K562 treated with DMSO at 1 percent for 12 hours (cell line): Measurements from ENCODE around the gene DHX34. TPM values are rescaled to one million over a fixed set of nuclear protein-coding genes. Genes with fewer than 3 reads are reported as not detected.

Source experiments
- total RNA-seq: library from RNA; unstranded; fragments of 300-600 nt; gene quantifications from 2 replicates; pipeline ENCODE4 v1.2.3, GENCODE V29; 2022; ENCODE audit not compliant: insufficient read depth

DHX34 gene
- total RNA-seq = 10.3 and 16.7 TPM in 2 replicates

GRCh38 chr19:47348819-47349795 is at the start of gene DHX34:
TSS of gene DHX34 (plus strand) at chr19:47349315. CDS start at chr19:47353031, 3,716 bp downstream.

GRCh38 chr19:47309608-47310007 is 39.5 kb upstream of the DHX34 start, which contains the start of gene C5AR1:
TSS of gene C5AR1 (plus strand) at chr19:47309861. CDS start at chr19:47309896, 35 bp downstream.

GRCh38 chr19:47331931-47332547 is 17.1 kb upstream of the DHX34 start, which contains the start of gene C5AR2:
TSS of gene C5AR2 (plus strand) at chr19:47332175. CDS start at chr19:47340800, 8,625 bp downstream.

GRCh38 chr19:47419030-47419783 is 70.1 kb downstream of the DHX34 start, which contains the start of gene MEIS3:
TSS of gene MEIS3 (minus strand) at chr19:47419527. CDS start at chr19:47419081, 446 bp downstream.

Other genes starting within 250 kb of the DHX34 start
- 4.5 and 12.8 TPM in 2 replicates for gene ZC3H4, start 235.5 kb upstream of the DHX34 start, total RNA-seq
- 225 and 266 TPM in 2 replicates for gene SAE1, start 218.5 kb upstream of the DHX34 start, total RNA-seq
- gene BBC3, start 118.1 kb upstream of the DHX34 start, total RNA-seq = 40.8 and 44.7 TPM in 2 replicates
- gene CCDC9, start 92.8 kb upstream of the DHX34 start, total RNA-seq = 16.5 and 20.8 TPM in 2 replicates
- 24.7 and 36.8 TPM in 2 replicates for gene INAFM1, start 74.4 kb upstream of the DHX34 start, total RNA-seq
- gene C5AR1, start 39.5 kb upstream of the DHX34 start, total RNA-seq = 0.83 and 0.90 TPM in 2 replicates
- gene C5AR2, start 17.1 kb upstream of the DHX34 start, total RNA-seq = 0.17 TPM in 1 of 2 replicates, not detected in the other
- 4.2 and 5.2 TPM in 2 replicates for gene MEIS3, start 70.2 kb downstream of the DHX34 start, total RNA-seq
- 0.42 and 0.56 TPM in 2 replicates for gene SLC8A2, start 122.6 kb downstream of the DHX34 start, total RNA-seq
- gene KPTN, start 134.9 kb downstream of the DHX34 start, total RNA-seq = 6.4 and 8.5 TPM in 2 replicates
- 126 and 144 TPM in 2 replicates for gene NAPA, start 165.7 kb downstream of the DHX34 start, total RNA-seq
- gene ZNF541, start 223.8 kb downstream of the DHX34 start, total RNA-seq = 0.31 TPM in 1 of 2 replicates, not detected in the other